Cerebellar nuclear complex (tissue), 1 donor: ENCODE data around the gene FOXO1.
"Not testable (repeated sequence)": the region's sequence is repeated elsewhere in the genome, so short reads cannot be mapped to it uniquely, and the experiment has no call there.

Source experiments
- DNase-seq, 2 experiments: peaks; one replicate each; lab custom pipeline; 2025; lab: John Stamatoyannopoulos, UW

The FOXO1 gene

DNA sequence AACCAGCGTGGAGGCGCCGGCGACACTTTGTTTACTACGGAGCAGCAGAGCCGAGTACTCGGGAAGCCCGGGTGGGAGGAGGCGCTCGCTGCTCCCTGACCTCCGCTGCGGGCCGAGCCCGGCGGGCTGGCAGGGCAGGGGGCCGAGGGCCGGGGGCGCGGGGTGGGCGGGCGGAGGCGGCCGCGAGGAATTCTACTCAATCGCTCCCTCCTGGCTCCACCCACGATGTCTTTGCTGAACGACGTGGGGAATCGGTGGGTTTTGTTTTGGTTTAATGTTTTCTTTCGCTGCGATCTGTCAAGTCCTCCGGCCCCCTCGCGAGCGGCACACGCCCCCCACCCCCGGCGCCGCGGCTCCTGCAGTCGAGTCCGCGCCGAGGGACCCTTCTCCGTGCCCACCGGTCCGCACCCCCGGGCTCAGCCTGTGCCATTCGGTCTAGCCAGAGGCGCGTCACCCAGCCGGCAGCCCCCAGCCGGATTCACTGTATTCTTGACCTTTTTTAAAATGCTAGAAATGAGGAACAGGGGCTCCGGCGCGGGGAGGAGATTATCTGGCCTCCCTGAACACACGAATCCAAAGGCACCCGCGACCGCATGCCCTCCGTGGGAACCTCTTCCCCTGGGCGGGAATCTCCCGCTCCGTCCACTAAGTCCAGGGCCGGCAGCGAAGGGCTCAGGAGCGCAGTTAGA, 636 bp upstream of the FOXO1 start:
- DNase-seq, result no peak

DNA sequence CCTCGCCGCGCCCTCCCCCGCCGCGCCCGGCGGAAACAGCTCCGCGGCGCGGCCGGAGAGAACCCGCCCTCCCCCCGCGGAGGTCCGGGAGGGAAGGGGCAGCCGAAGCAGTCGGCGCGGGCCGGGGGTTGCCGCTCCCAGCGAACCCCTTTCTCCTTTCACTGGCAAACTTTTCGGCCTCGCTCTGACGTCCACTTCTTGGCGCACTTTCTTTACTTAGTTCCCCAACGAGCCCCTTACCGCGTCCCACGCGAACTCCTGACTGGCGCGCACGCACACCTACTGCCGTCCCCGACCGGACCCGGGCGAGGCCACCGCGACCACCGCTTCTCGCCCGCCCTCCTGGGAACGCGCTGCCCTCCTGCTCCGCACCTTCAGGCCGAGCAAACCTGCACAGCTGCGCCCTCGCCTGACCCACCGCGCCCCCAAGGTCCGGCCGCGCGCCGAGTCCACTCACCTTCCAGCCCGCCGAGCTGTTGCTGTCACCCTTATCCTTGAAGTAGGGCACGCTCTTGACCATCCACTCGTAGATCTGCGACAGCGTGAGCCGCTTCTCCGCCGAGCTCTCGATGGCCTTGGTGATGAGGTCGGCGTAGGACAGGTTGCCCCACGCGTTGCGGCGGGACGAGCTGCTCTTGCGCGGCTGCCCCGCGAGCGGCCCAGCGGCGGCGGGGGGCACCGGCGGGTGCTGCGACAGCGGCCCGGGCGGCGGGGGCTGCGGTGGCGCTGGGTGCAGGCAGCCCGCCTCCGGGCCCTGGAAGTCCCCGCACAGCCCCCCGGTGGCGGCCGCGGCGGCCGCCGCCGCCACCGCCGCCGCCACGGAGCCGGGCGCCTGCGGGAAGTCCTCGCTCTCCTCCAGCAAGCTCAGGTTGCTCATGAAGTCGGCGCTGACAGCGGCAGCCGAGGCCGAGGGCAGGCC, 1.1 kb downstream of the FOXO1 start:
- DNase-seq, result no peak

DNA sequence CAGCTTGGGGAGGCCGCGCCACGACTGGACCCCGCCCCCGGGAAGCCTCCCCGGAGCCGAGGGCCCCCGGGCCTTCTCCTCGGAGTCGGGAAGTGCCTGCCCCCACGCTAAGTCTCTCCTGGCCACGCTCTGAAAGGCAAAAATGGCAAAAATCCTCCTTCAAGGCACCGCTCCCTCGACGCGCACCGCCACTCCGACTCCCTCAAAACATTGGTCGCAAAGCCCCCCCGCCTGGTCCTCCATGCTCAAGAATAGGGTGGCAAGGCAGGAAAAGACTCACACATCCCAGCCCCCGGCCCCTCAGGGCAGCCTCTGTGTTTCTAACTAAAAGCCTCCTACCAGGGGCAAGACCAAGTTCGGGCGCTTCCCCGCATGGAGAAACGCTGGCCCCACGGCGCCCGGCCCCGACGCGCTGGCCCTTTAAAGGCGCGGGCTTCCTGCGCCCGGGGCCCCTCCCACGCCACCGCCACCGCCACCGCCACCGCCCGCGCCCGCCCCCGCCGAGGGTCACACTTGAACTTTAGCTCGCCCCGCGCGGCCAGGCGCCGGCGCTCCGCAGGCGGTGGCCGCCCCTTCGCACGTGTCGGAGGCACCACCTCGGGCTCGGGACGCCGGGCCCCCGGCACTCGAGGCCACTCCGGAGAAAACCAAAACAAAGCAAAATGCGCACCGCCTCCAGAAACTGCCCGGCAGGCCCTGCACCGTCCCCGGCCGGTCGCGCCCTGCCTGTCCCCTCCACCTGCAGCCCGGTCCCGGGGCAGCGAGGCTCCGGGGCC, 1.9 kb downstream of the FOXO1 start:
- DNase-seq, result no peak

DNA sequence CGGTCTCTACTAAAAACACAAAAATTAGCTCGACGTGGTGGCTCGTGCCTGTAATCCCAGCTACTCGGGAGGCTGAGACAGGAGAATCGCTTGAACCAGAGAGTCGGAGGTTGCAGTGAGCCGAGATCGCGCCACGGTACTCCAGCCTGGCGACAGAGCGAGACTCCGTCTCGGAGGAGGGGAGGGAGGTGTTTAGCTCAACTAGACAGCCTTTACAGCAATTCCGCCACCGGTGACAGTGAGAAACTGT, 2.4 kb downstream of the FOXO1 start:
- not testable (repeated sequence) for DNase-seq

DNA sequence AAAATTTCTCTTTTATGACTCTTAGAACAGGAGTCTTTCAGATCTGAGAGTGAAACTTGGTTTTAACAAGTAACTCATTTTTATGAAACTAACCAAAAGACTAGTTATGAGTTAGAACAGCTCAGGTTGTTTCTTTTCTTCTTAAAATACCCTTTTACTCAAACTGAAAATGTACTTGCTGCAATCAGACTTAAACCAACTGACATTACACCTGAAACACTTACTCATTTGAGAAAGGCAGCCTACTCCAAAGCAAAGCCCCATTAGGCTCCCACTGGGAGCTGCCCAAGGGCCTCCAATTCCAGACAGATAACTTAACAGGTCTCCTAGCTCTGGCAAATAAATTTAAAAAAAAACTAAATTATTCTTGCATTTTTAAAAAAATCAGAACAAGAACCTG, 3.6 kb downstream of the FOXO1 start:
- no peak for DNase-seq

DNA sequence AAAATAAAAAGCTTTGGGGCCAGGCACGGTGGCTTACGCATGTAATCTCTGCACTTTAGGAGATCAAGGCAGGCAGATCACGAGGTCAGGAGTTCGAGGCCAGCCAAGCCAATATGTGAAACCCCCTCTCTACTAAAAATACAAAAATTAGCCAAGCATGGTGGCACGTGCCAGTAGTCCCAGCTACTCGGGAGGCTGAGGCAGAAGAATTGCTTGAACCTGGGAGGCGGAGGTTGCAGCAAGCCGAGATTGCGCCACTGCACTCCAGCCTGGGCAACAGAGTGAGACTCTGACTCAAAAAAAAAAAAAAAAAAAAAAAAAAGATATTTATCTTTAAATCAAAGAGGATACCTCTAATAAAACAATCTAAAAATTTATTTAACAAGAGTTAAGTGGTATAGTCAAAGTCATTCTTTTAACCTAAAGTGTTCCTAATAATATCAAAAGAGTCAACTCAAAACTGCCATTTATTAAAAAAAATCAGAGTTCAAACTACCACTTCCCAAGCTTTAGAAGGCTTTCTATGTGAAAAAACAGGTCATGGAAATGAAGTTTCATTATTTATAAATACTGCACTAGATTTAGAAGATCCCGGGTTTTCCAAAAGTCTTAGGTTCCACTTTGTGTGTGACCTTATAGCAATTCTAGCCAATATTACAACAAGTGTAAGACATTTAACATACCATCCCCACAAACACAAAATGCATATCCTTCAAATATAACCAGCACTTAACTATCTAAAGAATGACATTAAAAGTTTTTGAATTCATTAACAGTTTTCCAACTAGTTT, 4.4 kb downstream of the FOXO1 start:
- no peak for DNase-seq

DNA sequence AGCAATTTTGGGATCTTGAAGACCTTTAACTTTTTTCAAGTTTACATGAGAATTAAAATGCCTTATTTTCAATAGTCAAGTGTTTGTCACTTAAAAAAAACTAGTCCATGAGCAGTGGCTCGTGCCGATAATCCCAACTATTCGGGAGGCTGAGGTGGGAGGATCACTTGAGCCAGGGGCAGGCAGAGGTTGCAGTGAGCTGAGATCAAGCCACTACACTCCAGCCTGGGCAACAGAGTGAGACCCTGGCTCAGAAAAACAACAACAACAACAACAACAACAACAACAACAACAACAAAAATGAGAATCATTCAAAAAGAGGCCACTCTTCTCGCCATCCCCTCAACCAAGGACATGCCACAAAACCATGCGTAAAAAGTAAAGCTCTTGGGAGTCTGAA, 5.7 kb downstream of the FOXO1 start:
- no peak for DNase-seq

DNA sequence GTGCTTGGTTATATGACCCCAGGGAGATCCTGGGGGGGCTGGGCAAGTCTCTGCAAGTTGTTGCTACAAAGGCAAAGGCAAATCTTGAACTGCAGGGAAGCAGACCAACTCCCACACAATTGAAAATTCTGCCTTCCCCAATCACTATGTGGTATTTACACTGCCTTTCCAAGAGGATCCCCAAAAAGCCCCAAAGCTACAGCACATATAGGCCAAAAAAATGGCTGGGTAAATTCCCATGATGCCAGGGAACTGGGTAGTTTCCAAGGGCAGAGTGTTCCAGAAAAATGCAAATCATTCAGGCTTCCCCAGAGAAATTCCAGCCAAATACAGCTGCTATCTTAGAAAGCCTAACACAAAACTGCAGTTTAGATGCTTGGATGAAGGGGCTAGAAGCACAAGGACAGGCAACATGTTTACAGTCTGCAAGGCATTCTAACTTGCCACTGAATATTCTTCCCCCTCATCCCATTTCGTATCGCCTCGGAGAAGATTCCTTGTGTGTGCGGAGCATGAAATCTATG, 6.2 kb downstream of the FOXO1 start:
- no peak for DNase-seq

DNA sequence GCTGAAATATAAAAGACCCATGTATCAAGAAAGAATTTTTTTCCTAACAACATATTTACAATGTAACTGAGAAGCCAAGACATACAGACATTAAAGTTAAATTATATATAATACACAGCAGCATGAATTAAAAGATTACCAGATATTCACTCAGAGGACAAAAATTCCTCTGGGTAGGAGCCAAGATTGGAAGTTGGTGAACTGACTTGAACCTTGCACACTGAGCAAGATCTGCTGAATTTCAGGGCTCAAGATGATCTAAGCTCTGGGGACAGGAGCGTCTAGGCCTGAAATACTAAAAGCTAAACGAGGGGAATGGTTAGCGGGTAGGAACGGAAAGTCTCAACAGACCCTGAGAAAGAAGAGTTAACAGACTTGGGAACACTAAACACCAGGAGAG, 8.5 kb downstream of the FOXO1 start:
- DNase-seq, result no peak

DNA sequence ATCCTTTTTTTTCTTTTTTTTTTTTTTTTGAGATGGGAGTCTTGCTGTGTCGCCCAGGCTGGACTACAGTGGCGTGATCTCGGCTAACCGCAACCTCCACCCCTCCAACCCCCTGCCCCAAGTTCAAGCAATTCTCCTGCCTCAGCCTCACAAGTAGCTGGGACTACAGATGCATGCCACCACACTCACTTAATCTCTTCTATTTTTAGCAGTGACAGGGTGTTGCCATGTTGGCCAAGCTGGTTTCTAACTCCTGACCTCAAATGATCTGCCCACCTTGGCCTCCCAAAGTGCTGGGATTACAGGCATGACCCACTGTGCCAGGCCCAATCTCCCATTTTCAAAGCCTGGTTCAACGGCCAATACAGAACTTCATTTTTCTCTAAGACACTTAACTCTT, 9.1 kb downstream of the FOXO1 start:
- no peak for DNase-seq

DNA sequence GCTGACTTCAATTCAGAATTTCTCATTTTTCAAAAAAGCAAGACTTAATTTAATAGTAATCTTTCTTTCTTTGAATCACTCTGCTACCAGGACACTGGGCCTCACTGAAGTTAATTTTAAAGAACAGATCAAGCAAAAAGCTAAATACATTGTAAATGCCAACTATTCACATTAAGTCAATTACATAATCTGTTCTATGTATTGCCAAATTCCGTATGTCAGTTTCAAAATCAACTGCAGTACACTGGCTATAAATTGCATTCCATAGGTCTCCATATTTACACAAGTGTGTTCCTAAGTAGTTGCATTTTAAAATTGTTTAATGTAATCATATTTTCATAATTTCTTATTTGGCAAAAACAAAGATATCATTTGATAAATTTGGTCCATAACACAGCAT, 10.1 kb downstream of the FOXO1 start:
- no peak for DNase-seq

DNA sequence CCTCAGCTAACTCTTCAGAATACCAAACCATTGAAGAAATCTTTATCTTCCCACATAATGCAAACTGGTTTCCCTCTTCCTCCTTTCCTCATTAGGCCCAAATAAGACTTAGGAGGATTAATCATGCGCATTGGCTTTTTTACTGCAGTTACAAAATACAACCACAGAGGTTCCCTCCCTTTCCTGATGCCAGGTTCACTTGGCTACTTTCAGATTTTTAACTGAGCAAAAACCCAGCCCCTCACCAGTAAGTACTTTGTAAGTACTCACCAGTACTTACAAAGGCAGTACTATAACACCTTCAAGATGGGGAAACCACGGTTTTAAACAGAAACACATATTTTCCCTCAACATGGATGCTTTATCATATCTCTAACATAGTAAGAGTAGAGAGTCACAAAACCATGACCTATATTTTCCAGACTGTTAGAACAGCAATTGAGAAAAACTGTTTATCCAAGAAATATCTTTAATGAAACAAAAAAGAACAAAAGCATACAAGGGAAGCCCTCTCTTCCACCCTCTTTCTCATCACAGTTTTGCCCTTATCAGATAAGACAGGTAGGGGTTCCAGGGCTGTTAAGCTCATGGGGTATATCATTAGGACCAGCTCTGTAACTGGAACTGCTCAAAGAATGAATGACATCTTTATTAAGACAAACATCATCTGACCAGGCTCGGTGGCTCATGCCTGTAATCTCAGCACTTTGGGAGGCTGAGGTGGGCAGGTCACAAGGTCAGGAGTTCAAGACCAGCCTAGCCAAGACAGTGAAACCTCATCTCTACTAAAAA, 12.7 kb downstream of the FOXO1 start:
- no peak for DNase-seq

DNA sequence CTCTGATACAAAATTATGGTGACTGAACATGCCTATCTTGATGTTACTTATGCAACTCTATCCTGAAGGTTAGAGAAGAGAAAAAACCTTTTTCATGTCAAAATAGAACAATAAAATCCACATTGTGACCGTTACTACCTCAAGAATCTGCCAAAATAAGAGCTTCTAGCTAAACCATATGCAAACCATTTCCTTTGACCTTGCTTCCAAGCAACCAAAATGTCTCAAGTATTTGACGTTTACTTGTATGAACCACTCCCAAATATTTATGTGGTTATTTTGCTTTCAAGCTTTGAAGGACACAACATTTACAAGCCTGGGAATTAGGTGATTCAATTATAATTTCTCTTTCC, 13.9 kb downstream of the FOXO1 start:
- no peak for DNase-seq

DNA sequence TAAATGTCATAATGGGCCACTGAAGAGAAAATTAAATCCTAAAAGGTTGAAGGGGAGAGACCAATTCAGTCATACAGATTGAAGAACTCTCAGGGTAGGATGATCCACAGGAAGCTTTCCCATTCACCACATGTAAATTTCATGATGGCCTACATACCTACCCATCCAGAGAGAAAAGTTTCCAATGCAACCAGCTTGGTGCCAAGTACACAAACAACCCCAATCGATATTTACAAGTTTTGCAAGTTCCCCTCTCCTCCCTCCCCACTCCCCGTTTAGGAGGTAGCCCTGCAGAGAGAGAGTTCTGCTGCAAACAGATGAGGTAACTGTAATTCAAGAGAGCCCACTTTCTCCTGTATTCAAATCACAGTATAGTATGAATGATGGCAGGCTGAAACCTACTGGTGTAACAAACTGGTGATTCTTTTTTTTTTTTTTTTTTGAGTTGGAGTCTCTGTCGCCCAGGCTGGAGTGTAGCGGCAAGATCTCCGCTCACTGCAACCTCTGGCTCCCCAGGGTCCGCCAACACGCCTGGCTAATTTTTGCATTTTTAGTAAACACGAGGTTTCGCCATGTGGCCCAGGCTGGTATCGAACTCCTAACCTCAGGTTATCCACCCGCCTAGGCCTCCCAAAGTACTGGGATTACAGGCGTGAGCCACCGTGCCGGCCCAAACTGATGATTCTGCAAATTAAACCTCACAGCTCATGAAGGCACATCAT, 14.4 kb downstream of the FOXO1 start:
- no peak for DNase-seq

DNA sequence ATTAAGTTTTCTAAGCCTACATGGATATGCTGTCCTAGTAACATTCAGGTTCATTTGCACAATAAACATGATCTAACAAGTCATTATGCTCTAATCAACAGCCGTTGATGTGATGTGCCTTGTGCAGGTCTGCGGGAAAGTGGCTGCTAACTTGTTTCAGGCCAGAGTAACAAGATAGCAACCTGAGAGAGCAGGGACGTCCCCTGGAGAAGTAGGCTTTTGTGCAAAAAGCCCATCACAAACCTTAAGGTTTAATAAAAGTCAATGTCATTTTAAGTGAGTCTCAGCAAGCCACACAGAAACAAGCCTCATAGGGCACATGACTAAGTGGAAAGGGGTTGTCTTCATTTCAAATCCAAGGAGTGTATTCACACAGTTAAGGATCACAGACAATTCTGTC, 17.6 kb downstream of the FOXO1 start:
- no peak for DNase-seq

DNA sequence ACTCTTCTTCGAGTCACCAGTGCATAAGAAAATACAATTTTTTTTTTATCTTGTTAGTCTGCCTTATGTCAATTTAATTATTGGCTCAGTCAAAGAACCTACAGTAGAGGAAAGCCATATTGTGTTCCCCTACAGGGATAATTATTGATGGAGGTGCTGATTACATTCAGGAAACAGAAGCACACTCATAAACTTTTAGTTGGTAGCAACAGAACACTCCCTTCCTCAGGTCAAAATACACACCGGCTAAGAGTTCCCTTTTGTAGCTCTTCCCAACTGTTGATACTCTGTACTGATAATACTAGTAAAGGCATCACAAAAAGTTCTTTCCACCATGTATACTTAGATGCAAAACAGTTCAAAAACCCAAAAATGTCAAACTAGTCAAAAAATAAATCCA, 18.4 kb downstream of the FOXO1 start:
- DNase-seq, result no peak

DNA sequence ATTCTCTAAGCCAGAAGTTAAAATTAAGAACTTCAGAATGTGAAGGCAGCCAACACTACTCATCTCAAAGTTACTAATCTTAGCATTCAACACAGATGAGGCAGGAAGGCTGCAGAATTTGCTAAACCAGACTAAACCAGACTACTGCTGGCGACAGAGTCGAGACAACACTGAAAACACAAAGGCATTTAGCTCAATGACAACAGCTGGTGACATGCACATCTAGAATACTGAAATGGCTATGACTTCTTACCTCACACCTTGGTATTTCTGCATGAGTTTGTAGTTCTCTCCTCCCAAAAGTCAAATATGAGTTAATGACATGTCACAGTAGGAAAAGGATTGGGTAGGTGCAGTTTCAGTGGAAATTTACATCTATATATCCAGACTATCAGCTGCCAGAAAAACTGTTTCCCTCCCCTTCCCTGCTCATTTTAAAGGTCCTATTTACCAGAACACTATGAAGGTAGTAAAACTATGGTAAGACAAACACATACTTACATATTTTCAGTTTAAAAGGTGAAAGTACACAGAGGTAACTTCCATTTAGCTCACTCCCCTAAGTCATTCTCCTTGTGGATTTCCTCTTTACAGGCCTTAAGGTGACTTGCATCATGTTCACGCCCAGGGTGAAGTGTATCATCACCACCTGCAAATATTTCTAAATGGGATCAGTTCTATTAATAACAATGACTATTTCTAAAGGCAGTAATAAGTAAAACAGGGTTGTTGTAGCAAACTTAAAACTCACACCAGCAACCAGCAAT, 21.4 kb downstream of the FOXO1 start:
- DNase-seq, result no peak

DNA sequence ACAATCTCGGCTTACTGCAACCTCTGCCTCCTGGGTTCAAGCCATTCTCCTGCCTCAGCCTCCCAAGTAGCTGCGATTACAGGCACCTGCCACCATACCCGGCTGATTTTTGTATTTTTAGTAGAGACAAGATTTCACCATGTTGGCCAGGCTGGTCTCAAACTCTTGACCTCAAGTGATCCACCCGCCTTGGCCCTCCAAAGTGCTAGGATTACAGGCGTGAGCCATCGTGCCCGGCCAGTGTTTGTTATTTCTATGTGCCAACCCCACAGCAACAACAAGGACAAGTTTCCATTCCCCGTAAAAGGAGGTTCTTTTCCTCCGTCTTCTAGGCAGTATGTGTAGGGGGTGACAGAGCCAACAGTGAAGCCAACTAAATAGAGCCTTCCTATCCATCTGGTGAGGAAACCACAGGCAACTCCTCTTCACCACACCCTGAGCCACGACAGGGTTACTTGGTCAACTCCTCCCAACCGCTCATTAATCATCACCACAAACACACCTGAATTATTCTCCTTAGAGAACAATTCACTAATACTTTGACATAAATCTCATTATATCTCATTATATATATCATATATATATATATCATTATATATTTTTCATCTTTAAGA, 25.5 kb downstream of the FOXO1 start:
- no peak for DNase-seq

DNA sequence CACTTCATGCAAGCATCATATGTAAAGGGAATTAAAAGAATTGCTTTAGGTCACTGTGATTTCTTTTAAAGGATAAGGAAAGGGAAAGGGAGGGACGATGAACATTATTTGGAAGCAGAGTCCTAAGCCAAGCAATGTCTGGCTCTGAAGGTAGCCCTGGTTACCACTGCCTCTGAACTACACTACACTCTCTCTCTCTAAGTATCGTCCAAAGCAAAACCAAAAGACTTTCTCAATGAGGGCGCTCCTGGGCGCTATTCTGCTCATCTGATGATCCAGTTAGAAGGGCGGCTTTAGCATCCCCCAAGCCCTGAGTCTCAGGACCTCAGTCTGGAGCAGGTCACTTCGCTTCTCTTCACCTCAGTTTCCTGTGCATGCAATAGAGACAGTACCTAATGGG, 26.2 kb downstream of the FOXO1 start:
- no peak for DNase-seq
